ENCODE data around the gene DNMT3A. TPM values are rescaled to one million over a fixed set of nuclear protein-coding genes. Genes with fewer than 3 reads are reported as not detected.

Gene DNMT3A
- total RNA-seq, 4 donors from 2014 or later = 11.3 to 29.5 (median 16.9) TPM

- no peak for DNase-seq (ENCODE audit: extremely low spot score)
- Histone ChIP-seq H3K4me3 (no peak overlapping the region), H3K27me3 (no peaks in the 10 kb centered on the region), H3K27ac (replicated peaks in 1 of 4) (no peak overlapping the region), H3K9me3 (no peaks in the 10 kb centered on the region), H3K4me1 (peaks cover 0 to 16% (median 2%) of the 10 kb centered on the region in 4 donors), H3K36me3 (peaks cover 70 to 100% (median 95%) of the 10 kb centered on the region in 4 donors)
- WGBS = 90% methylated on average over 9 of the region's 9 CpGs
- intact Hi-C loops (cut with DNase I) = no loop called here
- TF ChIP-seq POLR2A (IDR thresholded peaks at IDR 0.05; ENCODE audit: low read depth) (no peak), EP300 (IDR thresholded peaks at IDR 0.05) (no peak), POLR2AphosphoS5 (IDR thresholded peaks at IDR 0.05) (no peak)
- TF ChIP-seq, protein P1, sequence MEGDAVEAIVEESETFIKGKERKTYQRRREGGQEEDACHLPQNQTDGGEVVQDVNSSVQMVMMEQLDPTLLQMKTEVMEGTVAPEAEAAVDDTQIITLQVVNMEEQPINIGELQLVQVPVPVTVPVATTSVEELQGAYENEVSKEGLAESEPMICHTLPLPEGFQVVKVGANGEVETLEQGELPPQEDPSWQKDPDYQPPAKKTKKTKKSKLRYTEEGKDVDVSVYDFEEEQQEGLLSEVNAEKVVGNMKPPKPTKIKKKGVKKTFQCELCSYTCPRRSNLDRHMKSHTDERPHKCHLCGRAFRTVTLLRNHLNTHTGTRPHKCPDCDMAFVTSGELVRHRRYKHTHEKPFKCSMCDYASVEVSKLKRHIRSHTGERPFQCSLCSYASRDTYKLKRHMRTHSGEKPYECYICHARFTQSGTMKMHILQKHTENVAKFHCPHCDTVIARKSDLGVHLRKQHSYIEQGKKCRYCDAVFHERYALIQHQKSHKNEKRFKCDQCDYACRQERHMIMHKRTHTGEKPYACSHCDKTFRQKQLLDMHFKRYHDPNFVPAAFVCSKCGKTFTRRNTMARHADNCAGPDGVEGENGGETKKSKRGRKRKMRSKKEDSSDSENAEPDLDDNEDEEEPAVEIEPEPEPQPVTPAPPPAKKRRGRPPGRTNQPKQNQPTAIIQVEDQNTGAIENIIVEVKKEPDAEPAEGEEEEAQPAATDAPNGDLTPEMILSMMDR (IDR thresholded peaks at IDR 0.05) = no peak
These were observed 102.8 kb downstream of the DNMT3A start for GRCh38 chr2:25238920-25239319.

DNA sequence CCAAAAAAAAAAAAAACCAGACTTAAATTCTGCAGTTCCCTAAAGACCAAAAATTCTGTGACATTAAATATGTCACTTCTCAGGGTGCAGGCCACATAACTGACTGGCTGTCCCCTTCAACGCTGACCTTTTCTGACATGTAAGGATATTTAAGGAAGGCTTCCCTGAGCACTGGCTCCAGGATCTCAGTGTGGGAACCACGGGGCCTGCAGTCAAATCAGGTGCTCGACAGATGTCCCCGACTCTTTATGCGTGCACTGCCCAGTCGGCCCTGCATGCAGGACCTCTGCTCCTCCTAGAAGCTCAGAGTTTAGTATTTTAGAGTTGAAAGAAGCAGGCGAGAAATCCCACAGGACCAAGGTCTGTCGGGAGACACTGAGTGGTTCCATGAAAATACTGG is 104.0 kb downstream of the DNMT3A start:
- H3K4me1 ChIP-seq = peaks cover 0 to 16% (median 2%) of the 10 kb centered on the region in 4 donors
- no peaks in the 10 kb centered on the region for H3K27me3 ChIP-seq
- no peak overlapping the region for H3K4me3 ChIP-seq
- 86% methylated on average over 8 of the region's 8 CpGs for WGBS
- no peak overlapping the region for H3K27ac ChIP-seq (replicated peaks in 1 of 4)
- H3K9me3 ChIP-seq = no peaks in the 10 kb centered on the region
- peaks cover 66 to 100% (median 94%) of the 10 kb centered on the region in 4 donors for H3K36me3 ChIP-seq
- intact Hi-C loops (cut with DNase I) = no loop called here
- TF ChIP-seq EP300 (IDR thresholded peaks at IDR 0.05) = no peak
- no peak for TF ChIP-seq POLR2A (IDR thresholded peaks at IDR 0.05; ENCODE audit: low read depth)
- TF ChIP-seq POLR2AphosphoS5 (IDR thresholded peaks at IDR 0.05) = no peak
- TF ChIP-seq, protein P1 (IDR thresholded peaks at IDR 0.05) = no peak
- DNase-seq (ENCODE audit: extremely low spot score) = no peak

GRCh38 chr2:25236736-25237135 is 105.0 kb downstream of the DNMT3A start:
- 93% methylated on average over 8 of the region's 8 CpGs for WGBS
- Histone ChIP-seq H3K4me3 (no peak overlapping the region), H3K9me3 (no peaks in the 10 kb centered on the region), H3K27ac (replicated peaks in 1 of 4) (no peak overlapping the region), H3K4me1 (peaks cover 0 to 16% (median 2%) of the 10 kb centered on the region in 4 donors), H3K27me3 (no peaks in the 10 kb centered on the region), H3K36me3 (peaks cover 63 to 100% (median 93%) of the 10 kb centered on the region in 4 donors)
- TF ChIP-seq, protein P1 (IDR thresholded peaks at IDR 0.05) = no peak
- no peak for TF ChIP-seq POLR2AphosphoS5 (IDR thresholded peaks at IDR 0.05)
- TF ChIP-seq EP300 (IDR thresholded peaks at IDR 0.05) = no peak
- no peak for TF ChIP-seq POLR2A (IDR thresholded peaks at IDR 0.05; ENCODE audit: low read depth)
- intact Hi-C loops (cut with DNase I) = no loop called here
- no peak for DNase-seq (ENCODE audit: extremely low spot score)

DNA sequence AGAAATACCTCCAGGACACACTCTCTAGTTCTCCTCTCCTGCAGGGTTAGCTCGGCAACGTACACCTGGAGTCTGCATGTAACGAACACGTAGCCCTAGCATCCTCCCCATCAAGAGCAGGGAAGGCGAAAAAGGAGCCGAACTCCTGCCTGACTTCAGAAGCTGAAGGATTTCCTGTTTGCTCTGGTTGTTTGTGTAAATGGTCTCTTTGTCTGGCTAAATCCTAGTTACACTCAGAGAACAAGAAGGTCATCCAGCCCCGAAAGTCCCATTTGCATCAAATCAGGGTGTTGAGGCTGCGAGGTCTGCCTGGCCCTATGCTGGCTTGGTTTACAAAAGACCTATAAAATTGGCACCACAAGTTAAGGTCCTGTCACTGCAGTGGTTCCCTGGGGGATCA is 107.0 kb downstream of the DNMT3A start:
- TF ChIP-seq POLR2A (IDR thresholded peaks at IDR 0.05; ENCODE audit: low read depth) = no peak
- TF ChIP-seq, protein P1 (IDR thresholded peaks at IDR 0.05) = no peak
- no peak for TF ChIP-seq POLR2AphosphoS5 (IDR thresholded peaks at IDR 0.05)
- no peak for TF ChIP-seq EP300 (IDR thresholded peaks at IDR 0.05)
- WGBS = 87% methylated on average over 8 of the region's 8 CpGs
- intact Hi-C loops (cut with DNase I) = no loop called here
- H3K9me3 ChIP-seq = no peaks in the 10 kb centered on the region
- H3K4me1 ChIP-seq = peaks cover 11 to 26% (median 15%) of the 10 kb centered on the region in 4 donors
- peaks cover 44 to 88% (median 76%) of the 10 kb centered on the region in 4 donors for H3K36me3 ChIP-seq
- H3K27me3 ChIP-seq = no peaks in the 10 kb centered on the region
- no peak for DNase-seq (ENCODE audit: extremely low spot score)
- no peak overlapping the region for H3K4me3 ChIP-seq
- H3K27ac ChIP-seq (replicated peaks in 1 of 4) = no peak overlapping the region
